SK-N-SH (cell line): ENCODE data around the gene FAM3C. TPM values are rescaled to one million over a fixed set of nuclear protein-coding genes. Genes with fewer than 3 reads are reported as not detected.

Experiments
- CTCF ChIA-PET: fragments of 300-600, 350-600 bp; formaldehyde crosslinking; extraction: SDS; loops from one replicate; lab custom pipeline; 2021; lab: Yijun Ruan, JAX
- POLR2A ChIA-PET: fragments of 350-600 bp; sonication (Branson Sonifier 250); formaldehyde crosslinking; extraction: SDS; loops from one replicate; lab custom pipeline; 2020; ENCODE audit warnings: antibody characterized with exemption, inconsistent platforms; lab: Yijun Ruan, JAX
- DNase-seq: peaks from one replicate; pipeline ENCODE4 v3.0.0; 2012
- H2AFZ ChIP-seq: fragments of 200-600 bp; sonication (generic); 2 replicates; pipeline ENCODE4 v1.8.1; 2016; ENCODE audit warnings: antibody characterized with exemption, mild to moderate bottlenecking, low read depth
- H3F3A ChIP-seq: fragments of 200-600 bp; sonication (generic); replicated peaks from 2 replicates; pipeline ENCODE3; 2016; ENCODE audit warnings: antibody characterized with exemption, mild to moderate bottlenecking; ENCODE audit not compliant: insufficient read depth
- H3K27ac ChIP-seq, 2 experiments: fragments of 200-500 bp in 1 of 2; fragments of 200-600 bp in 1 of 2; sonication (Bioruptor generic) in 1 of 2; sonication (generic), shearing (Covaris generic) in 1 of 2; 2 replicates each; pipeline versions ENCODE4 v1.5.1 to v1.6.1; 2014 to 2016; ENCODE audit warnings: low read depth in 2 of 2, inconsistent platforms in 1 of 2, low read length in 1 of 2, mild to moderate bottlenecking in 1 of 2, mixed read lengths in 1 of 2
- H3K27me3 ChIP-seq: fragments of 200-600 bp; sonication (generic), shearing (Covaris generic); 2 replicates; pipeline ENCODE4 v1.6.1; 2016; ENCODE audit warnings: mixed run types; ENCODE audit not compliant: insufficient read depth
- H3K36me3 ChIP-seq, 2 experiments: fragments of 200-500 bp in 1 of 2; fragments of 200-600 bp in 1 of 2; sonication (Bioruptor generic) in 1 of 2; sonication (generic) in 1 of 2; replicated peaks in 1 of 2; 2 replicates each; pipeline versions ENCODE3 to v1.5.1; 2014 to 2016; ENCODE audit warnings: low read length in 1 of 2, mild to moderate bottlenecking in 1 of 2; ENCODE audit not compliant: insufficient read depth in 2 of 2, control insufficient read depth in 1 of 2
- H3K4me1 ChIP-seq, 2 experiments: fragments of 200-500 bp in 1 of 2; fragments of 200-600 bp in 1 of 2; sonication (Bioruptor generic) in 1 of 2; sonication (generic), shearing (Covaris generic) in 1 of 2; 2 replicates each; pipeline versions ENCODE4 v1.5.1 to v1.6.1; 2014 to 2016; ENCODE audit warnings: low read depth in 1 of 2, low read length in 1 of 2, mixed run types in 1 of 2; ENCODE audit not compliant: insufficient read depth in 2 of 2, control insufficient read depth in 1 of 2
- H3K4me2 ChIP-seq: fragments of 200-600 bp; sonication (generic), shearing (Covaris generic); 2 replicates; pipeline ENCODE4 v1.6.1; 2017; ENCODE audit warnings: mixed run types
- H3K4me3 ChIP-seq, 2 experiments: fragments of 200-500 bp in 1 of 2; fragments of 200-600 bp in 1 of 2; sonication (Bioruptor generic) in 1 of 2; sonication (generic), shearing (Covaris generic) in 1 of 2; 2 replicates each; pipeline versions ENCODE4 v1.5.1 to v1.8.1; 2014 to 2016; ENCODE audit warnings: low read depth in 2 of 2, inconsistent platforms in 1 of 2, low read length in 1 of 2, mild to moderate bottlenecking in 1 of 2, mixed read lengths in 1 of 2, moderate library complexity in 1 of 2
- H3K79me2 ChIP-seq: fragments of 200-600 bp; sonication (generic); 2 replicates; pipeline ENCODE4 v1.8.1; 2017; ENCODE audit warnings: mild to moderate bottlenecking; ENCODE audit not compliant: insufficient read depth
- H3K9ac ChIP-seq: fragments of 200-600 bp; sonication (generic); 2 replicates; pipeline ENCODE4 v1.6.1; 2017; ENCODE audit warnings: mixed run types
- H3K9me2 ChIP-seq: fragments of 200-600 bp; sonication (generic); 2 replicates; pipeline ENCODE4 v1.6.1; 2017; ENCODE audit warnings: mixed run types
- H3K9me3 ChIP-seq: fragments of 200-600 bp; sonication (generic); 2 replicates; pipeline ENCODE4 v1.6.1; 2017; ENCODE audit warnings: mixed run types, mild to moderate bottlenecking, moderate library complexity
- H4K20me1 ChIP-seq: fragments of 200-600 bp; sonication (generic); 2 replicates; pipeline ENCODE4 v1.6.1; 2017; ENCODE audit warnings: mild to moderate bottlenecking, mixed run types; ENCODE audit not compliant: insufficient read depth
- GATA2 ChIP-seq: sonication (generic); formaldehyde crosslinking; IDR thresholded peaks from 2 replicates; pipeline ENCODE4 v1.5.0; 2020; ENCODE audit warnings: mild to moderate bottlenecking, missing genetic modification reagents
- MEF2A ChIP-seq: IDR thresholded peaks from 2 replicates; pipeline ENCODE4 v1.4.0; 2012; ENCODE audit warnings: low read depth, borderline replicate concordance
- RAD21 ChIP-seq: IDR thresholded peaks from 2 replicates; pipeline ENCODE4 v1.6.1; 2012; ENCODE audit warnings: mild to moderate bottlenecking, low read length
- SMC3 ChIP-seq: IDR thresholded peaks from 2 replicates; pipeline ENCODE4 v1.6.1; 2012; ENCODE audit warnings: low read depth, low read length, improper control_type of control experiment
- TCF12 ChIP-seq: IDR thresholded peaks from 2 replicates; pipeline ENCODE4 v1.4.0; 2012
- TEAD4 ChIP-seq: IDR thresholded peaks from 2 replicates; pipeline ENCODE4 v1.4.0; 2012; ENCODE audit warnings: mild to moderate bottlenecking, borderline replicate concordance; ENCODE audit not compliant: insufficient read depth
- YY1 ChIP-seq: IDR thresholded peaks from 2 replicates; pipeline ENCODE4 v1.4.0; 2012; ENCODE audit warnings: low read depth, mild to moderate bottlenecking
- WGBS: methylation state at CpG from one replicate; pipeline ENCODE4 v1.1.6; 2017; ENCODE audit warnings: low lambda C conversion rate; 5-methylcytosine and 5-hydroxymethylcytosine counted together
- polyA plus RNA-seq, 3 experiments: library from polyadenylated mRNA; depleted of rRNA; stranded (reverse); fragments of >200 nt; gene quantifications; 2 replicates each; pipeline ENCODE4 v1.2.3, GENCODE V29; 2012
- TF ChIP-seq, protein P1 (sequence below): fragments of 150-350 bp; IDR thresholded peaks from 2 replicates; pipeline ENCODE4 v1.6.1; 2016; ENCODE audit warnings: mild to moderate bottlenecking, low read depth, low read length
- TF ChIP-seq, protein P2 (sequence below): IDR thresholded peaks from 2 replicates; pipeline ENCODE4 v1.4.0; 2012; ENCODE audit warnings: low read depth, borderline replicate concordance
- TF ChIP-seq, protein P3 (sequence below): fragments of 200-600 bp; sonication (generic); IDR thresholded peaks from 2 replicates; pipeline ENCODE4 v1.6.1; 2017; ENCODE audit warnings: antibody characterized with exemption, mild to moderate bottlenecking, moderate library complexity
- TF ChIP-seq, protein P4 (sequence below): IDR thresholded peaks from 2 replicates; pipeline ENCODE4 v1.6.1; 2012; ENCODE audit warnings: mild to moderate bottlenecking, low read depth, low read length, moderate library complexity

Gene FAM3C
- polyA plus RNA-seq, 1 of the 3 experiments (the other 2 are of a cell fraction): 80.0 TPM

DNA sequence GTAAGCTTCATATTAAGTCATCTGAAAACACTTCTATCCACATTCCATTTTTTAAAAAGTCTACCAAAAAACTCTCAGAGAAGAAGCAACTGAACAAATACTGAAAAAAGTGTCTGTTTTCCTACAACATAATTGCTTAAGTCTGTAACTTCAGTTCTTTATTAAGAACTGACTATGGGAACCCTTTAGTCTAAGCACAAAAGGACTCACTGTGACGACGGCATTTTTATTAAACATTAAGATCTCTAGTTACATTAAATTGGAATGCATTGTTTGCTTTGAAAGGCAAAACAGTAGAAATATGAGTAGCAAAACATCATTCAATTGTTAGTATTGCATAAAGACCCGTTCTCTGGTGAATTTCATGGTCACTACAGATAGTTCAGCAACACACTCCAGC is 5.8 kb upstream of the FAM3C start:
- no peaks in the 10 kb centered on the region for H4K20me1 ChIP-seq
- no peaks in the 10 kb centered on the region for H3K36me3 ChIP-seq
- ChIA-PET CTCF (interaction anchor here (1.8 kb wide), 1 partner anchor 35 kb away, joined by 7 read pairs; no protein-coding TSS in a partner anchor), POLR2A (no interaction called here)
- peak overlapping the region in 1 of 2 experiments; percentile 30; a peak in 1 of 4 replicates for H3K27ac ChIP-seq
- H3K9me2 ChIP-seq: no peaks in the 10 kb centered on the region
- no peaks in the 10 kb centered on the region for H3K79me2 ChIP-seq
- no peaks in the 10 kb centered on the region for H3F3A ChIP-seq
- no peak overlapping the region for H3K4me2 ChIP-seq
- no peaks in the 10 kb centered on the region for H3K27me3 ChIP-seq
- DNase-seq: no peak
- H3K9ac ChIP-seq: no peak overlapping the region
- H2AFZ ChIP-seq: peak overlapping the region; percentile 73; the same call in 1 of the 2 replicates
- WGBS: 88% methylated on average over 3 of the region's 3 CpGs
- H3K4me1 ChIP-seq: peaks cover 0 to 7% of the 10 kb centered on the region in 2 experiments; a peak in 2 of 4 replicates
- no peaks in the 10 kb centered on the region for H3K9me3 ChIP-seq
- TF ChIP-seq, protein P1, sequence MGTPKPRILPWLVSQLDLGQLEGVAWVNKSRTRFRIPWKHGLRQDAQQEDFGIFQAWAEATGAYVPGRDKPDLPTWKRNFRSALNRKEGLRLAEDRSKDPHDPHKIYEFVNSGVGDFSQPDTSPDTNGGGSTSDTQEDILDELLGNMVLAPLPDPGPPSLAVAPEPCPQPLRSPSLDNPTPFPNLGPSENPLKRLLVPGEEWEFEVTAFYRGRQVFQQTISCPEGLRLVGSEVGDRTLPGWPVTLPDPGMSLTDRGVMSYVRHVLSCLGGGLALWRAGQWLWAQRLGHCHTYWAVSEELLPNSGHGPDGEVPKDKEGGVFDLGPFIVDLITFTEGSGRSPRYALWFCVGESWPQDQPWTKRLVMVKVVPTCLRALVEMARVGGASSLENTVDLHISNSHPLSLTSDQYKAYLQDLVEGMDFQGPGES: no peak
- TF ChIP-seq TEAD4 (no peak), MEF2A (no peak), GATA2 (no peak), YY1 (no peak), TCF12 (no peak)
- TF ChIP-seq, protein P2, sequence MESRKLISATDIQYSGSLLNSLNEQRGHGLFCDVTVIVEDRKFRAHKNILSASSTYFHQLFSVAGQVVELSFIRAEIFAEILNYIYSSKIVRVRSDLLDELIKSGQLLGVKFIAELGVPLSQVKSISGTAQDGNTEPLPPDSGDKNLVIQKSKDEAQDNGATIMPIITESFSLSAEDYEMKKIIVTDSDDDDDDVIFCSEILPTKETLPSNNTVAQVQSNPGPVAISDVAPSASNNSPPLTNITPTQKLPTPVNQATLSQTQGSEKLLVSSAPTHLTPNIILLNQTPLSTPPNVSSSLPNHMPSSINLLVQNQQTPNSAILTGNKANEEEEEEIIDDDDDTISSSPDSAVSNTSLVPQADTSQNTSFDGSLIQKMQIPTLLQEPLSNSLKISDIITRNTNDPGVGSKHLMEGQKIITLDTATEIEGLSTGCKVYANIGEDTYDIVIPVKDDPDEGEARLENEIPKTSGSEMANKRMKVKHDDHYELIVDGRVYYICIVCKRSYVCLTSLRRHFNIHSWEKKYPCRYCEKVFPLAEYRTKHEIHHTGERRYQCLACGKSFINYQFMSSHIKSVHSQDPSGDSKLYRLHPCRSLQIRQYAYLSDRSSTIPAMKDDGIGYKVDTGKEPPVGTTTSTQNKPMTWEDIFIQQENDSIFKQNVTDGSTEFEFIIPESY: no peak
- no peak overlapping the region for H3K4me3 ChIP-seq

DNA sequence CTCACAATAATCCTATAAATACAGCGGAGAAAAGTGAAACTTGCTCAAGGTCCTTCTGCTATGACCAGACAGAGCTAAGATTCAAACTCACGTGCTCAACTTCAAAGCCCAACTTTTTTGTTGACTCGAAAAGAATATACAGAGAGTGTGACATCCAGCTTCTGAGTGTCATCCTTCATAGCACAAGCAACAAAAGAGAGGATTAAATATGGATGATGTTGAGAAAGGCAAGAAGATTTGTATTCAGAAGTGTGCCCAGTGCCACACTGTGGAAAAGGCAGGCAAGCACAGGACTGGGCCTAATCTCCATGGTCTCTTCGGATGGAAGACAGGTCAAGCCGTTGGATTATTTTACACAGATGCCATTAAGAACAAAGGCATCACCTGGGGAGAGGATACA is 2.1 kb upstream of the FAM3C start:
- H3K36me3 ChIP-seq: peaks cover 6% of the 10 kb centered on the region in 2 experiments
- H3K4me3 ChIP-seq: no peak overlapping the region
- H3F3A ChIP-seq: no peaks in the 10 kb centered on the region
- H3K9me3 ChIP-seq: no peaks in the 10 kb centered on the region
- CTCF ChIA-PET: interaction anchor here (0.7 to 5.7 kb wide), 11 partner anchors 9 to 596 kb away, joined by 3 to 71 read pairs (median 8); no protein-coding TSS in a partner anchor
- H2AFZ ChIP-seq: peak overlapping the region; percentile 70; the same call in 1 of the 2 replicates
- peaks cover 27% of the 10 kb centered on the region for H3K79me2 ChIP-seq
- DNase-seq: no peak
- peaks cover 7 to 11% of the 10 kb centered on the region in 2 experiments; a peak in 2 of 4 replicates for H3K4me1 ChIP-seq
- peaks cover 8% of the 10 kb centered on the region; the same call in 1 of the 2 replicates for H4K20me1 ChIP-seq
- TF ChIP-seq RAD21: peak; percentile 54
- TF ChIP-seq, protein P3, sequence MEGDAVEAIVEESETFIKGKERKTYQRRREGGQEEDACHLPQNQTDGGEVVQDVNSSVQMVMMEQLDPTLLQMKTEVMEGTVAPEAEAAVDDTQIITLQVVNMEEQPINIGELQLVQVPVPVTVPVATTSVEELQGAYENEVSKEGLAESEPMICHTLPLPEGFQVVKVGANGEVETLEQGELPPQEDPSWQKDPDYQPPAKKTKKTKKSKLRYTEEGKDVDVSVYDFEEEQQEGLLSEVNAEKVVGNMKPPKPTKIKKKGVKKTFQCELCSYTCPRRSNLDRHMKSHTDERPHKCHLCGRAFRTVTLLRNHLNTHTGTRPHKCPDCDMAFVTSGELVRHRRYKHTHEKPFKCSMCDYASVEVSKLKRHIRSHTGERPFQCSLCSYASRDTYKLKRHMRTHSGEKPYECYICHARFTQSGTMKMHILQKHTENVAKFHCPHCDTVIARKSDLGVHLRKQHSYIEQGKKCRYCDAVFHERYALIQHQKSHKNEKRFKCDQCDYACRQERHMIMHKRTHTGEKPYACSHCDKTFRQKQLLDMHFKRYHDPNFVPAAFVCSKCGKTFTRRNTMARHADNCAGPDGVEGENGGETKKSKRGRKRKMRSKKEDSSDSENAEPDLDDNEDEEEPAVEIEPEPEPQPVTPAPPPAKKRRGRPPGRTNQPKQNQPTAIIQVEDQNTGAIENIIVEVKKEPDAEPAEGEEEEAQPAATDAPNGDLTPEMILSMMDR: peak; percentile 42
- TF ChIP-seq, protein P4, sequence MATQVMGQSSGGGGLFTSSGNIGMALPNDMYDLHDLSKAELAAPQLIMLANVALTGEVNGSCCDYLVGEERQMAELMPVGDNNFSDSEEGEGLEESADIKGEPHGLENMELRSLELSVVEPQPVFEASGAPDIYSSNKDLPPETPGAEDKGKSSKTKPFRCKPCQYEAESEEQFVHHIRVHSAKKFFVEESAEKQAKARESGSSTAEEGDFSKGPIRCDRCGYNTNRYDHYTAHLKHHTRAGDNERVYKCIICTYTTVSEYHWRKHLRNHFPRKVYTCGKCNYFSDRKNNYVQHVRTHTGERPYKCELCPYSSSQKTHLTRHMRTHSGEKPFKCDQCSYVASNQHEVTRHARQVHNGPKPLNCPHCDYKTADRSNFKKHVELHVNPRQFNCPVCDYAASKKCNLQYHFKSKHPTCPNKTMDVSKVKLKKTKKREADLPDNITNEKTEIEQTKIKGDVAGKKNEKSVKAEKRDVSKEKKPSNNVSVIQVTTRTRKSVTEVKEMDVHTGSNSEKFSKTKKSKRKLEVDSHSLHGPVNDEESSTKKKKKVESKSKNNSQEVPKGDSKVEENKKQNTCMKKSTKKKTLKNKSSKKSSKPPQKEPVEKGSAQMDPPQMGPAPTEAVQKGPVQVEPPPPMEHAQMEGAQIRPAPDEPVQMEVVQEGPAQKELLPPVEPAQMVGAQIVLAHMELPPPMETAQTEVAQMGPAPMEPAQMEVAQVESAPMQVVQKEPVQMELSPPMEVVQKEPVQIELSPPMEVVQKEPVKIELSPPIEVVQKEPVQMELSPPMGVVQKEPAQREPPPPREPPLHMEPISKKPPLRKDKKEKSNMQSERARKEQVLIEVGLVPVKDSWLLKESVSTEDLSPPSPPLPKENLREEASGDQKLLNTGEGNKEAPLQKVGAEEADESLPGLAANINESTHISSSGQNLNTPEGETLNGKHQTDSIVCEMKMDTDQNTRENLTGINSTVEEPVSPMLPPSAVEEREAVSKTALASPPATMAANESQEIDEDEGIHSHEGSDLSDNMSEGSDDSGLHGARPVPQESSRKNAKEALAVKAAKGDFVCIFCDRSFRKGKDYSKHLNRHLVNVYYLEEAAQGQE: no peak
- TF ChIP-seq SMC3: peak; percentile 55
- no peak overlapping the region for H3K9ac ChIP-seq
- H3K27ac ChIP-seq: no peak overlapping the region; a peak in 1 of 4 replicates
- no peaks in the 10 kb centered on the region for H3K27me3 ChIP-seq
- POLR2A ChIA-PET: no interaction called here
- H3K4me2 ChIP-seq: no peak overlapping the region
- 80% methylated on average over 5 of the region's 5 CpGs for WGBS
- no peaks in the 10 kb centered on the region for H3K9me2 ChIP-seq
